IPS-NIHi7 (cell line): ENCODE data around the gene CNTFR.

Experiments
- DNase-seq: peaks from one replicate; pipeline ENCODE4 v3.0.0; 2012; ENCODE audit warnings: mixed read lengths; ENCODE audit errors: extremely low spot score

The CNTFR gene

DNA sequence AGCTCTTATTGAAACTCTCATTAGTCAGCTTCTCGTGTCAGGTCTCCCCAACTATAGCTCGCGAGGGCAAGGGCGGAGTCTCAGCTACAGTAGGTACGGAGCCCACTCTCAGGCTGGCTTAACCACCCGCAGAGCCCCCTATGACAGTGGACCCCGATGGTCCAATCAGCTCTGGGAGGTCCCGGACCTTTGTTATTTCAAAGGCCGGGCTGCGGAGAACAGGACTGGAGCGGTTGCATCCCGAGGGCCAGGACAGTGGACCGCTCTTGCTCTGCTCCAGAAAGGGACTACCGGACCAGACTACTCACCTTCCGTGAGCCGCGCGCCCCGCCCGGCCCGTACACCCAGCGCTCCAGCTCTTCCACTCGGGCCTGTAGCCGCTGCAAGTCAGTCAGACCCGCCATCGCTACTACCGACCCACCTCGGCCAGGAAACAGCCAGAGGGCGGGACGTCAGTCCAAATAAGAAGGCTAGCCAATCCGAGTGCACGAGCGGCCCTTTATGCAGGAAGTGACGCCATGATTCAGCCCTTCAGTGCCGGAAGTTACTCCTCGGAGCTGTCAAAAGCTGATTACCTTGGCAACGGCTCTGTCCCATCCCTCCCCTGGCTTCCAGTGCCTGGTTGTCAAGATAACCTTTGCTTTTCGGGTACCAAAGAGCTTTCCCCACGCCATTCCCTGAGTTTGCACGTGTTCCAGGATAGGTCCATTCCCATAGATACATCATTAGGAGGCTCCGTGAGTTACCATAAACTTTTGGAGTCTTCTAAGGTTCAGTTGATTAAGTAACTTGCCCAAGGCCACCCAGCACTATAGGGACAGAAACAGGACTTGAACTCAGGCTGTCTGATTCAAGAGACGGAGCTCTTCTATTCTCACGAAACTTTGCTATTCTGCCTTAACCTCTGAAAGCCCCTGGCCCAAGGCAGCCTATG is 30.8 kb upstream of the CNTFR start, which contains the start of gene DCTN3:
Gene DCTN3, minus strand, starts transcription at position 435 of the 934 bp plus-strand sequence. Its CDS starts 31 bp downstream, at position 404.
- DNase-seq, result peak; percentile 96

DNA sequence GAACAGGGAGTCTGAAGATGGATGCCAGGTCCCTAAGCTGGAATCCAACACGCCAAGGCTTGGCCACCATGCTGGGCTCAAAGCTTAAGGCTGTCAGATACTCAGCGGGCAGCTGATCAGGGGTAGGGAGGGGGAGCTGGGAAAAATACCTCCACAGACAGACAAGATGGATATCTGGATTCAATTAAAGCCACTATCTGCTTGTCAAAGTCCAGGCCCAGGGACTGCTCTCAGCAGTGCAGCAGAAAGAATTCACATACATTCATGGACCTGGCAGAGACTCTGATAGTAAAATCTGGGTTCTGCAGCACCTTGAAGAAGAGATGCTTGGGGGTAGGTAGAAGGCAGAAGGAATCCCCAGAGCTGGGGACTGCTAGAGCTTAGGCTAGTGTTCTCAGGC is 25.6 kb upstream of the CNTFR start:
- DNase-seq, result no peak

DNA sequence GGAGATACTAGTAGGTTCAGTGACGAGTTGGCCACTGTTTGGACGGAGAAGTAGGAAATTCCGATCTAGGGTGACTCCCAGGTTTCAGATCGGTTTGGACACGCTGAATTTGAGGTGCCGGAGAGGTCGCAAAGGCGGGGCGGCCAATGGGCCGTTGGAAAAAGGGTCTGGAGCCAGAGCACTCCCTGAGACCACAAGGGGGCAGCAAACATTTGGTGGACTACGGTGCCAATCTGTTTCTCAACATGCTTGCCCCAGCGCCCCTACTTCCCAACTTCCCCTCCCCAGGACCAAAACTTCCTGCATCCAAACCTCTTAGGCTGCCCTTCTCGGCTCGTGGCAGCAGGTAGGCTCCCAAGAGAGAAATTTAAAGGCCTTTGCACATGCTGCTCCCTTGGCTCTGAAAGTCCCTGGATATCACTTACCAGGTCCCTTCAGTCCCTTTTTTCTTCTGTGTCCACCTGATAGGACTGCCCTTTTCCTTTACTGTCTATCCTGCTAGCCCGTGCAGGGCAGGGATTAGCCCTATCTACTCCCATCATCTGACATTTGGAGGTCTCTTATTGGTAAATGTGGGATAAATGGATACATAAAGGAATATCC is 23.4 kb upstream of the CNTFR start:
- DNase-seq, result peak; percentile 87

DNA sequence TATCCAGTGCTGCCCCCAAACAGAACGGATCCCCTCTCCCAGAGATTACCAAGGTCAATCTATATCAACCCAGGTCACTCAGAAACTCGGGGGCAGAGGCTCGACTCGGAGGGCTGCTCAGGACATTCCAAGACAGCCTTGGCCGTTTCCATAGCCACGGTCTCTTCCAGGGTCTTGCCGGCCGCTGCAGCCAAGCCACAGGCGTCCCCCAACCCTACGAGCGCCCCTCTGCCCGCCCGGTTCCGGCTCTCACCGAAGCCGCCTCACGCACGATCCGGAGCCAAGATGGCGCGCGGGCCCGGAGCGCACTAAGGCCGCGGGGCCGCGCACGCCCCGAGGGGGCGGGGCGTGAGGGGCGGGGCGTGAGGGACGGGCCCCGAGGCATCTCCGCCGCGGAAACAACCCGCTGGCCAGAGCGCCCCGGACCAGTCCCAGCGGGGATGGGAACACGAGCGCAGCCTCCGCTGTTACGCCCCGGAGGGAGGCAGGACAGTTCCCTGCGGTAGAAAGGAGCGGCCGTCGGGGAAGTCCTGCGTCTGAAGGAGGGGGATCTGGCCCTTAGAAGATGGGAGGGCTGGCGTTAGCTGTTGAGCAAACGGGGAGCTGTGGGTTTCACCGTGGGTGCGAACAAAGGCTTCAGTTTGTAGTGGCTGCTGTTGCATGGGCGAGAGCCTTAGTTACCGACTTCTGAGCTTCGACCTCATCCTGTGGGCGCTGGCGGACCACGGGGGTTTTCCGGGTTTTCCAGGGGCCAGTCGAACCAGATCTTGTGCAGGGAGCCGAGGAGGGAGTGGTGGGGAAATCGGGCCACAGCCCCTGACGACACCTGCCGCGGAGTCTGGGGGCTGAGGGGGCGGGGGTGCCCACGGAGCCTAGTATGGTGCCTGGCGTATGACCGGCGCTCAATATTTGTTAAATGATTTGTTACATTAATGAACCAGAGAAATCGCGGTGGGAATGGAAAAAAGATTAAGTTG is 22.6 kb upstream of the CNTFR start, which contains the start of gene RPP25L:
Gene RPP25L, minus strand, starts transcription at position 287 of the 977 bp plus-strand sequence. CDS start 801 bp downstream, outside the sequence.
- DNase-seq, result peak; percentile 94

DNA sequence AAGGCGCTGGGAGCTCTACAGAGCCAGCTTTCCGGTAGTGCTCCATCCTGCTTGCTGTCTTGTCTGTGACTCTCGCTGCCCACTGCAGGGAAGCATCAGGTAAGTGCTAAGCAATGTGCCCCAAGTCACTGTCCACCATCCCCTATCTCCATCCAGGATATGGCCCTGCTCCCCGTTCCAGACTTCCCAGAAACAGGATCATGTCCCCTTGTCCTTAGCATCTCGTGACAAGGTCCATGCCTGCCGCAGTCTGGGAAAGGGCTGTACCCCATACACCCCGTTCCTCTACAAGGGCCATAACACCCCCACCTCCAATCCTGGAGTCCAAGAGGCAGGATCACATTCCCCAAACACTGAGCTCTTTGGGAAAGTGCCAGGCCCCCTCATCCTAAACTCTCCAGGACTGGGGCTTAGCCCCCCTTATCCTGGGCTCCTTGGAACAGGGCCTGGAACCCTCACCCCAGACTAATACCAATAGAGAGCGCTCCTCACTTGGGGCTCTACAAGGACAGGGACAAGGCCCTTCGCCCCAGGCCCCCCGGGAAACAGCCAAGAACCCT is 21.8 kb upstream of the CNTFR start:
- DNase-seq, result no peak

DNA sequence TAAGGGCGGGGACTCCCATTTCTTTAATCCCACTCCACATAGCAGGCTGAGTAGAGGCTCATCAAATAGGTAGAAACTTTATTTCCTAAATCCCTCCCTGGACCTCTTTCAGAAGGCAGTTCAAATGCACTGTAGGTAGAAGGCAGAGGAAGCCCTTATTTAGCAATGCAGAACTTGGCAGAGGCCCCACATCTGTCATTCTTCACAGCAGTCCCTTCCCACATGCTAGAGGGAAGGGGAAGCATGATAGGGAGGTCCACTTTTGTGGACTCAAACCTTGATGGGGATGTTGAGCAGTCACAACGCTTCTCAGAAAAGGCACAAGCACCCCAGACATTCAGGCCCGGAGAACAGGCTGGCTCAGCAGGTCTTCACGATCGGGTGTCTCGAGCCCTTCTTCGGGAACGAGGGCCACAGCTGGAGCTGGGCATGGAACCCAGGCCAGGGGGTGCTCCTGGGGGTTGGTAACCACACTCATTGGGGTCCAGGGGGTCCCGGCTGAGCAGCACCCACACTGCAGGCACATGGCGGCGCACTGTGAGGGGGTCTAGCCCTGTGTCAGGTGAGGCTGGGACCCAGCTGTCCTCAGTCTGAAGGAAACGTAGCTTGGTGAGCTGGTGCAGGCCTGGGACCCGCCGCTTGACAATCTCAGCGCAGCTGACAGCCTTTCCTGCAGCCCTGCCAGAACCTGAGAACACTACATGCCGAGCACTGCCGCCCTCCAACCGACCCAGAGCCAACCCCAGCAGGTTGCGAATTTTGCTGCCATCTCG is 21.1 kb upstream of the CNTFR start:
- no peak for DNase-seq

DNA sequence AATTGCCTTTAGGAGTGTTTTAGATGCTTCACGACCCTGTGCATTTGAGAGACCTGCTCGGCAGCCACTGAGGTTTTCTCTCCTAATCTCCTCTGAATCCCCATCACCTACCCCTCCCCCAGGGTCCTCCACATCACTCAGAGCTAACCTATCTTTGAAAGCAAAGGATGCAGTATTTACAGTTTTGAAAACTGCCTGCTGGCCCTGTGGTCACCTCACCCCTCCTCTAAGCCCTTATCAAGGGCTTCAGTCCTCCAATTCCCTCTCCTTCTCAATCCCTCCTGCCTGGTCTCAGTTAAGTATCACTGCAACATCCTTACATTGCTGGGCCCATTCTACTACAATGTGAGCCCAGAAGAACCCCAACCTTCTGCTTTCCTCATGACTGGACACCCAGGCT is 17.8 kb upstream of the CNTFR start:
- no peak for DNase-seq

DNA sequence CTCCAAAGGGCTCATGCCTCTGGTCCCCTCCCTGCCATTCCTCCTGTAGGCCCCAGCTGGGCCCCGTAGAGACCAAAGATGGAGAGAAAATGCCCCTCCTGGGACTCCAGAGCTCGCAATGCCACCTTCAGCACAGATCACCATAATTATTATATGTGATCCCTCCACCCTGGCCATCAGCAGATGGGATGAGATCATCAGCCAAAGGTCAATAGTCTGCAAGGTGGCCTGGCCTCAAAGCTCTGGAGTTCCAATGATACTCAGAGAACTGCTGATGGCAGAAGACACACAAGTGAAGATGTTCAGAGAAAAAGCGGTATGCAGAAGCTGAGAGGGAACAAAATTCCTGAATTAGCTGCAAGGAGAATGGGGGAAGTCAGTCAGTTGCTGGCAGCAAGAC is 17.4 kb upstream of the CNTFR start:
- DNase-seq, result no peak

DNA sequence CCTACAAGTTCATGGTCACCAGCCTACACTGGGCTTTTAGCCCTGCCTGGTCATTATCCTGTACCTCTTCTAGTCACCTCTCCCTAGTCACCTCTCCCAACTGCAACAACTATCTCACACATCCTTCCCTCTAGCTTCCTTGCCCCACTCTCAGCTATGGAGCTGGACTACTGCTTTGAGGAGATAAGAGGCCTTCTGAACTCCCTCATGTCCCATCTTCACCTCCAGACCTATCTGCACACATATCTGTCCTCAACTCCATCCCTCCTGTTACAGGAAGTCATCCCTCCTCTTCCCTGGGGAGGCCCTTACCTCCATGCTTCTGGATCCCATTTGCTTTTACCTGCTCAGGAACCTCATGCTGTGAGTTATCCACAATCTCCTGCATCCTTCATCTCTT is 16.7 kb upstream of the CNTFR start:
- DNase-seq, result no peak

DNA sequence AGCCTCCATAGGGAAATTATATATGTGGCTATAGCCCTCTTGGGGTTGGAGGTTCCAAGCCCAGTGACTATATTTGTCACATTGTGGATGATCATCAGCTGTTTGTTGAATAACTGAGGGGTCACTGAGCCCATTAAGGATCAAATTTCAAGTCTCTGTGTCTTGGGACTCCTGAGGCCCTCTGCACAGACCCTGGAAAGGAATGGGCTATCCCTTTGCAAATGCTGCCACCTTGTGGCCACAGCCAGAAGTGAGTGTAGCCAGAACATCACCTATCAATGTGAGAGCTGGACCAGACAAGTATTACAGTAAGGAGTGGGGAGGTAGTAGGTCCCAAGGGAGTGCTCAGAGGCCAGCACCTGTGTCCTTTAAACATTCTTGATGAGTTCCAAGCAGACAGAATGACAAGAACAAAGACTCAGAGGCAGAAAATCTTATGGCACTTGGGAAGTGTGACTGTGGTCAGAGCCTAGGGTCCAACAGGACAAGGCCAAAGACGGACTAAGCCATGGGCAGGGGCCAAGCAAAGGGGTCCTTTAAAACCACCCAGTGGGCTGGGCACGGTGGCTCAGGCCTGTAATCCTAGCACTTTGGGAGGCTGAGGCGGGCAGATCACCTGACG is 14.2 kb upstream of the CNTFR start:
- DNase-seq, result peak; percentile 90

DNA sequence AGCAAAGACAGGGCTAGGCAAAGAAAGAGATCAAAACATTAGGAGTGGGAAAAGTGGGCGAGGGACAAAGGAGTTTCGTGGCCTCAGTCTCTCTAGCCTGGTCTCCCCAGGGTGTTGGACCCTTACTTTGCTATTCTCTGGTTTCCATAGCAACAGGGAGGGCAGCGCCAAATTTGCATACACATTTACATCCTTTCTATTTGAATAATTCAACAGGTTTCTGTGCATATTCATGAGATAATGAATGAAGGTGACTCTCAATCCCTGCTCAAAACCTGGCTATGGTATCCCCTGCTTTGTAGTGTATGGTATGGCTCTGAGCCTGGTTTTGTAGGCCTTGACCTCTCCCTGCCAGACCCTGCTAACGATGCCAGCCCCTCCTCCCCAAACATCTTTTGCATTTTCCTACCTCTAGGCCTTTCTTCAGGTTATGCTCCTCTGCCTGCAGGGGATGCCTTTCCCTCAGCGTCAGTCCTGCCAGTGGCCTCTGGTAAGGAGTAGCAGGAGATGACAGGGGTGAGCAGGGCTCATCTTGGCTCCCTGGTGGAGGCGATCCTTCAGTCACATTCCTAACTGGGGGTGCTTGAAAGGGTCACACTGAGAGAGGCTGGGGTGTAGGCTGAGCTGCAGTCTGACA is 12.5 kb upstream of the CNTFR start:
- peak; percentile 33 for DNase-seq

DNA sequence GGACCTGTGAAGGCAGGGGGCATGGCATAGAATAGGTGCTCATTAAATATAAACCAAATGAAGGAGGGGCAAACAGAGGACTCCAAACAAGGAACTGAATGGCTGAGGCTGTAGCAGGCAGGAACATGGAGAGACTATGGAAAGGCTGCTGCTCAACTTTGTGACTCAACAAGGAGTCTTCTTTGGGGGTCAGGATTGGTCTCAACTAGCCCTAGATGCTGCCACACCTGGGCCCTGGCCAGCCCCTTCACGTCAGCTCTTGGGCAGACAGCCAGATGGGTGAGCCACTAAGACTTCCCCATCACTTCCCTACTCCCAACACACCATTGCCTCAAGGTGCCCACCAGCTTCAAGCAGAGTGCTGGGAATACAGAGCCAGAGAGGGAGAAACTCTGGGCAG is 11.4 kb upstream of the CNTFR start:
- DNase-seq, result no peak

DNA sequence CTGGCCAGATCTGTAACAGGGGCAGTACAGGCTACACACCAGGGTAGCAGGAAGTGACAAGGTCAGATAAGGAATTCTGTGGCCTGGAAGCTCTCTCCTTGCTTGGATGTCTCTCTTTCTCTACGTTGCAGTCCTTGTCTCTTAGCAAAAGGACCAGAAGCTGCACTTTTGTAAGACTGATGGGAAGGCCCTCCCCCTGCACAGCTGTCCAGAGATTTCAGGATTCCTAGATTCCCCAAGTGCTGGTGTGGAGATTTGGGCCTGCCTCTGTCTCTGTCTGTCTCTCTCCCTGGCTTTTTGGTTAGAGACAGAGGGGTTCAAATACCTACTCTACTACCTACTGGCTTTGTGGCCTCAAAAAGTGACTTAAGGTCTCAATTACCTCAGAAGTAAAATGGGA is 10.0 kb upstream of the CNTFR start:
- DNase-seq, result peak; percentile 27

DNA sequence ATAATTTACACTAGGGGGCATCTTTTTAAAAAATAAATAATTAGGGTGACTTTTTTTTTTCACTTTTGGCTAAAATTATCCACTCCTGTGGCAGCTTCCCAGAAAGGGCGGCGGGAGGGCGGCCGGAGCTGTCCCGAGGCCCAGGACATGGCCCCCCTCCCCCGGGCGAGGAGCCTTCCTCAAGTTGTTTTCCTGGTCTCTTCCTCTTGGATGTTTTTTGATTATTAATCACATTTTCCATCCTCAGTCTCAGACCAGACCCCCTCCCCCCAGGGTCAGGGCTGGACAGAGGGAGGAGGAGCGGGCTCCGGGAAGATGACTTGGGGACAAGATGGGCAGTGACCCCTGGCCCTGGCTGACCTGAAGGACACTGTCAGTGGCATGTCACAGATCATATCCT is 4.7 kb upstream of the CNTFR start:
- no peak for DNase-seq

DNA sequence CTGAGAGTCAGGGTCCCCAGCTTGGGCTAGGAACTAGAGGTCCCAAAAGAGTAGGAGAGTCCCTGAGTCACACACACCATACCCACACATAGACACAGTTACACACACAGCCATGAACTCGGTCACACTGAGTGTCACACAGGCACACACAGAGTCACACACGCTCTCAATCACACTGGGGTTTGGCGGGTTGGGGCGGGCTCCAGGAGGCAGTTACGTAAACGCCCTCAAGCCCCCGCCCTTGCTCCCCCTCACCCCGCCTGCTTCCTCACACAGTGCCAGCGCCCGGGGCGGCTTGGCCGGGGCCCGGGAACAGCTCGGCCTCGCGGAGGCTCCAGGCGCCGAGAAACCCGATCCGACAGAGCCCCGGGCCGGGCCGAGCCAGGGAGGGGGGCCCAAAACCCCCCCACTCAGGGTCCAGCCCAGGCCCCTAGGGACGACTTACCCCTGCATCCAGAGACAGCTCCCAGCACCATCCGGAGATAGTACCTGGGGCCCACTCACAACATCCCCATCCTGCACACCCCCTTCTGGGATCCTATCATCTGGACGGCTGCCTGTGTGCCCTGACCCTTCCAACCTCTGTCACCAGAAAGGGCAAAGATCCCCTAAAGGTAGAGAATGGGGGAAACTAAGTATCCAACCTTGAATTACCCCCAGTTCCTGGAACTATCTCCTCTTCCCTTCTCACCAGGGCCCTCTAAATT is 3.5 kb upstream of the CNTFR start:
- peak; percentile 69 for DNase-seq

DNA sequence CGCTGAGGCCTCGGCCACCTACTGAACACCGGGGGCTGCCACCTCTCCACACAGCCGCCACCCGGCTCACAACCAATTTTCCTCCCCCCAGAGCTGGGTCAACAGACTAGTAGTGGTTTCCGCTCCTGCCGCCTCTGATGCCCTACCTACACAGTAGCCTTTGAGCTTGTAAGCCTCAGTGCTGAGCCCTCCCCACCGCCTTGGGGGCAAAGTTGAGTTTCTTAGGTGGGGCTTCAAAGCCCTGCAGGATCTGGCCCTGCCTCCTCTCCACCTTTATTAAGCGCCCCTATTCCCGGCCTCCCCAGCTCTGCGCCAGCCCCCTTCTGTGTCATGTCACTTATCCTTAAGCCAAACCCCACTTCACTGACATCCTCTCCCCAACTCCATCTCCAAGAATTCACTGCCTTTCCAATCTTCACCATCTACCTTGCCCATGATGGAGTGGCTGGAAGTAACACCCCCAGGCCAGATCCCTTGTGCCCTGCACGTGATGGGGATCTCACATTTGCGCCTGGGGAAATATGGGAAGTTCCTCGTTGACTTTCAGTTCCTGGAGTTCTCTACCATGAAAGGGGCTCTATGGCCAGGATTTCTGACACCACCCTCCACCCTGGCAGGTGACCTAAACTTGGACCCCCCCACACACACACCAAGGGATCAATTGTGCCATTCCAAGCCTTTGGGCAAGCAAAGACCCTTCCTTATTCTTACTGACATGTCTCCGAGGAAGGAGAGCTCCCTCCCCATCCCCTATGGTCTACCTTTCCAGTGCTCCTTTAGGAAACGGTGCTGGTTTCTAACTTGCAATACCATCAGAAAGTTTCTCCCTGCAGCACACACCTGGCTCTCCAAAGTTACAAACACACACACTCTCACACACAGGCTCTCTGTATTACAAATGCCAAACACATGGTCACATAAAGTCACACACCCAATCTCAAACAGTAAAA is 2.7 kb upstream of the CNTFR start:
- no peak for DNase-seq

DNA sequence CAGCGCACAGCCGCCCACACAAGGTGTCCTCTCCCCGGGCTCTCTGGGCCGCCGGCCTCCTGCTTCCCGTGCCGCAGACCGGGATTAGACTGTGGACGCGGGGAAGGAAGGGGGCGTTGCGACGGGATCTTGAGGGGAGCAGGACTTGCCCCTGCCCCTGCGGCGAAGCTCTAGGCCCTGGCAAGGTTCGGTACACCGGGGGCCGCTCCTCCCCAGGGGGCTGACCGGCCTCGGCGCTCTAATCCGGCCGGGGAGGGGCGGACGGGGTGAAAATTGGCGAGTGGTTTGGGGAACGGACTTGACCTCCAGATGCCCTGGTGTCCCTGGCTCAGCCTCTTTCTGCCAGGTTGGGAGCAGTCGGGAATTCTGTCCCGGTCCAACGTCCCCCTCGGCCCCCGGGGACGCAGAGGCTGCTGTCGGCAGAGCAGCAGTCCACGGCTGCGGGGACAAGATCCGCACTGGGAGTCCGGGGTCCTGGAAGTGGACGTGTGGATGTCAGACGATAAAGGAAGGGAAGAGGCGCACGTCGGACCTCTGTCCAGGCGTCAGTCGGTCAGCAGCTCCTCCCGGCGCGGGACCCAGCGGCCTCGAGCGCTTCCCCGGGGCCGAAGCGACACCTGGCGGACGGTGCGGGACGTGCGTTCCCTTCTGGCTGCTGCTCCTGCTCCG is 1.9 kb upstream of the CNTFR start:
- DNase-seq, result peak; percentile 92
